ENCODE results near the gene MISP.

DNA sequence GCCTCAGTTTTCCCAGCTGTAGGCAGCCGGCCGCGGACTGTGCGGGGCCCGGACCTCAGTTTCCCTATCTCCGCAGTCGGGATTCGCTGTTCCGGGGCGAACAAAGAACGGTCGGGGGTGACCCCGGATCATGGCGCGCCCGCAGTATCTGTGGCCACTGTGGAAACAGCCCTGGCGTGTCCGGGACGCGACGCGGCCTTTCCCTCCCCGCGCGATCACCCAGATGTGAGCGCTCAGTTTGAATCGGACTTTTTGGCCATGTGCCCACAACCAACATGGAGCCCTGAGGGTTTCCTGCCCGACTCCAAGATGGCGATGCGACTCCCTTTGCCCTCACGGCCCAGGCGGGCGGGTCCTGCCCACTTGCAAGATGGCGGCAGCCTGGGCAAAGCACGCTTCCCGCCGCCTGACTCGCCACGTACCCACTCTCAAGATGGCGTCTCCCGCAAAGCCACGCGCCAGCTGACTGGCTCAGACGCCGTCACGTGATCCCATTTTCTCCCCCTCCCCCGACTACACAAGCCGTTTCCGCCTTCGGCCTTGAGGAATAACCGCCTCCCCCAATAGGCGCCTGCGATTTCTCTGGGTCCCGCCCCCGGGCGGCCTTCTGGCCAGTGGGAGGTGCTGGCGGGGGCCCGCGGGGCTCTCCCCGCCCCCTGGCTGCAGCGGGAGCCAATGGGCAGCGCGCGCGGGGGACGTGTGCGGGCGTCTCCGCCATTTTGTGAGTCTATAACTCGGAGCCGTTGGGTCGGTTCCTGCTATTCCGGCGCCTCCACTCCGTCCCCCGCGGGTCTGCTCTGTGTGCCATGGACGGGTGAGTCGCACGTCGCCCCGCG is 46.0 kb downstream of the MISP start, which contains the start of gene PTBP1:
- TF ChIP-seq, protein P1, sequence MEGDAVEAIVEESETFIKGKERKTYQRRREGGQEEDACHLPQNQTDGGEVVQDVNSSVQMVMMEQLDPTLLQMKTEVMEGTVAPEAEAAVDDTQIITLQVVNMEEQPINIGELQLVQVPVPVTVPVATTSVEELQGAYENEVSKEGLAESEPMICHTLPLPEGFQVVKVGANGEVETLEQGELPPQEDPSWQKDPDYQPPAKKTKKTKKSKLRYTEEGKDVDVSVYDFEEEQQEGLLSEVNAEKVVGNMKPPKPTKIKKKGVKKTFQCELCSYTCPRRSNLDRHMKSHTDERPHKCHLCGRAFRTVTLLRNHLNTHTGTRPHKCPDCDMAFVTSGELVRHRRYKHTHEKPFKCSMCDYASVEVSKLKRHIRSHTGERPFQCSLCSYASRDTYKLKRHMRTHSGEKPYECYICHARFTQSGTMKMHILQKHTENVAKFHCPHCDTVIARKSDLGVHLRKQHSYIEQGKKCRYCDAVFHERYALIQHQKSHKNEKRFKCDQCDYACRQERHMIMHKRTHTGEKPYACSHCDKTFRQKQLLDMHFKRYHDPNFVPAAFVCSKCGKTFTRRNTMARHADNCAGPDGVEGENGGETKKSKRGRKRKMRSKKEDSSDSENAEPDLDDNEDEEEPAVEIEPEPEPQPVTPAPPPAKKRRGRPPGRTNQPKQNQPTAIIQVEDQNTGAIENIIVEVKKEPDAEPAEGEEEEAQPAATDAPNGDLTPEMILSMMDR (IDR thresholded peaks at IDR 0.05), result no peak
- no peak for TF ChIP-seq RAD21 (IDR thresholded peaks at IDR 0.05; ENCODE audit: low read length)
- TF ChIP-seq FOXJ3 (CRISPR knock-in tag; IDR thresholded peaks at IDR 0.05), result no peak
- peak; percentile 94 for TF ChIP-seq POLR2AphosphoS5 (IDR thresholded peaks at IDR 0.05; ENCODE audit: low read depth, low read length)
- peak; percentile 100 for TF ChIP-seq YY1 (IDR thresholded peaks at IDR 0.05; ENCODE audit: low read depth)
- TF ChIP-seq SIN3A (IDR thresholded peaks at IDR 0.05; ENCODE audit: borderline replicate concordance, low read depth, low read length), result 0 out of 2 replicates have a peak, but pooled peaks have one; percentile 26
- no peak for TF ChIP-seq FOXM1 (IDR thresholded peaks at IDR 0.05; ENCODE audit: low read depth)
- TF ChIP-seq RXRA (IDR thresholded peaks at IDR 0.05; ENCODE audit: borderline replicate concordance, low read depth), result no peak

Data from SK-N-SH (cell line).